Caco-2 (cell line): ENCODE measurements around the gene CDYL2. TPM values are rescaled to one million over a fixed set of nuclear protein-coding genes. Genes with fewer than 3 reads are reported as not detected.

Experiments used
- BruUV-seq: library from RNA; stranded (reverse); fragments of 400-500 nt; replicated peaks from 2 replicates; lab custom pipeline; 2021; lab: Mats Ljungman, UMichigan
- CTCF ChIA-PET: fragments of 300-600 bp; sonication (Branson Sonifier 250); formaldehyde crosslinking; loops from one replicate; lab custom pipeline; 2022; ENCODE audit warnings: antibody characterized with exemption; lab: Charles Lee
- POLR2A ChIA-PET: fragments of 300-600 bp; sonication (Branson Sonifier 250); formaldehyde crosslinking; loops from one replicate; lab custom pipeline; 2022; ENCODE audit warnings: antibody characterized with exemption; lab: Charles Lee
- DNase-seq, 2 experiments: peaks; one replicate each; pipeline versions ENCODE4 v3.0.0 to v3.0.0-alpha.2; 2020 to 2022
- H3K27me3 ChIP-seq: replicated peaks from 2 replicates; pipeline ENCODE4 v1.6.0; 2011; ENCODE audit warnings: low read length; ENCODE audit not compliant: control insufficient read depth, insufficient read depth
- H3K36me3 ChIP-seq: 2 replicates; pipeline ENCODE4 v1.5.1; 2011; ENCODE audit warnings: low read length; ENCODE audit not compliant: control insufficient read depth, insufficient read depth
- H3K4me1 ChIP-seq: fragments of 250-450 bp; sonication (Bioruptor Pico); 2 replicates; pipeline ENCODE4 v1.5.1; 2020; ENCODE audit warnings: mild to moderate bottlenecking
- H3K4me3 ChIP-seq: 2 replicates; pipeline ENCODE4 v1.5.1; 2011; ENCODE audit warnings: low read depth, mild to moderate bottlenecking, control low read depth, low read length
- H3K9me3 ChIP-seq: fragments of 250-450 bp; sonication (Bioruptor Pico); 2 replicates; pipeline ENCODE4 v1.5.1; 2020; ENCODE audit warnings: mild to moderate bottlenecking, moderate library complexity
- H3K27ac Mint-ChIP-seq: one replicate; pipeline ENCODE4 v1.8.0; 2022; ENCODE audit warnings: mixed read lengths; ENCODE audit not compliant: unreplicated experiment
- H3K27me3 Mint-ChIP-seq: one replicate; pipeline ENCODE4 v1.8.0; 2022; ENCODE audit warnings: mixed read lengths; ENCODE audit not compliant: insufficient read depth, unreplicated experiment
- H3K36me3 Mint-ChIP-seq: one replicate; pipeline ENCODE4 v1.8.0; 2022; ENCODE audit warnings: mild to moderate bottlenecking, mixed read lengths; ENCODE audit not compliant: insufficient read depth, unreplicated experiment
- H3K4me1 Mint-ChIP-seq: one replicate; pipeline ENCODE4 v1.8.0; 2022; ENCODE audit warnings: low read depth, mixed read lengths; ENCODE audit not compliant: unreplicated experiment
- H3K4me3 Mint-ChIP-seq: one replicate; pipeline ENCODE4 v1.8.0; 2022; ENCODE audit warnings: mild to moderate bottlenecking, moderate library complexity, mixed read lengths; ENCODE audit not compliant: unreplicated experiment
- H3K9me3 Mint-ChIP-seq: one replicate; pipeline ENCODE4 v1.8.0; 2022; ENCODE audit warnings: mixed read lengths; ENCODE audit not compliant: unreplicated experiment
- intact Hi-C: fragments of 100-400 bp; cut with micrococcal nuclease; formaldehyde crosslinking; loops from one replicate; pipeline ENCODE4 v1.10.0; 2022; ENCODE audit not compliant: unreplicated experiment
- total RNA-seq: library from RNA; stranded (reverse); gene quantifications from 2 replicates; pipeline ENCODE4 v1.2.3, GENCODE V29; 2022
- TF ChIP-seq, protein P1 (sequence below), 2 experiments: fragments of 200-600 bp in 1 of 2; IDR thresholded peaks; 1 replicate in 1 of 2; 2 replicates in 1 of 2; pipeline versions ENCODE4 v1.5.1 to v1.8.0; 2011 to 2022; ENCODE audit warnings: antibody characterized with exemption in 1 of 2, control low read depth in 1 of 2, inconsistent platforms in 1 of 2, low read depth in 1 of 2, low read length in 1 of 2, mild to moderate bottlenecking in 1 of 2, moderate library complexity in 1 of 2; ENCODE audit not compliant: insufficient read depth in 1 of 2, severe bottlenecking in 1 of 2, unreplicated experiment in 1 of 2

Gene CDYL2
- total RNA-seq, 1 experiment from 2014 or later = 1.8 TPM

- Mint-ChIP-seq H3K27ac (no peak overlapping the region), H3K27me3 (peaks cover 13% of the 10 kb centered on the region), H3K4me1 (peaks cover 8% of the 10 kb centered on the region), H3K36me3 (no peaks in the 10 kb centered on the region), H3K9me3 (peaks cover 10% of the 10 kb centered on the region), H3K4me3 (no peak overlapping the region)
- ChIA-PET POLR2A (interaction anchor here (0.7 kb wide), 1 partner anchor 17 kb away, joined by 8 read pairs; no protein-coding TSS in a partner anchor), CTCF (no interaction called here)
- intact Hi-C loops = no loop called here
- H3K27me3 ChIP-seq = no peaks in the 10 kb centered on the region
- no peaks in the 10 kb centered on the region for H3K9me3 ChIP-seq
- DNase-seq = no peak
- TF ChIP-seq, protein P1, sequence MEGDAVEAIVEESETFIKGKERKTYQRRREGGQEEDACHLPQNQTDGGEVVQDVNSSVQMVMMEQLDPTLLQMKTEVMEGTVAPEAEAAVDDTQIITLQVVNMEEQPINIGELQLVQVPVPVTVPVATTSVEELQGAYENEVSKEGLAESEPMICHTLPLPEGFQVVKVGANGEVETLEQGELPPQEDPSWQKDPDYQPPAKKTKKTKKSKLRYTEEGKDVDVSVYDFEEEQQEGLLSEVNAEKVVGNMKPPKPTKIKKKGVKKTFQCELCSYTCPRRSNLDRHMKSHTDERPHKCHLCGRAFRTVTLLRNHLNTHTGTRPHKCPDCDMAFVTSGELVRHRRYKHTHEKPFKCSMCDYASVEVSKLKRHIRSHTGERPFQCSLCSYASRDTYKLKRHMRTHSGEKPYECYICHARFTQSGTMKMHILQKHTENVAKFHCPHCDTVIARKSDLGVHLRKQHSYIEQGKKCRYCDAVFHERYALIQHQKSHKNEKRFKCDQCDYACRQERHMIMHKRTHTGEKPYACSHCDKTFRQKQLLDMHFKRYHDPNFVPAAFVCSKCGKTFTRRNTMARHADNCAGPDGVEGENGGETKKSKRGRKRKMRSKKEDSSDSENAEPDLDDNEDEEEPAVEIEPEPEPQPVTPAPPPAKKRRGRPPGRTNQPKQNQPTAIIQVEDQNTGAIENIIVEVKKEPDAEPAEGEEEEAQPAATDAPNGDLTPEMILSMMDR (IDR thresholded peaks at IDR 0.05; ENCODE audit: insufficient read depth in 1 of 2, low read depth in 1 of 2, low read length in 1 of 2, severe bottlenecking in 1 of 2, unreplicated experiment in 1 of 2) = no peak
- BruUV-seq = no TSS peak
- H3K4me1 ChIP-seq = no peaks in the 10 kb centered on the region
- no peaks in the 10 kb centered on the region for H3K36me3 ChIP-seq
- no peak overlapping the region for H3K4me3 ChIP-seq
These were observed 114.9 kb downstream of the CDYL2 start for GRCh38 chr16:80689487-80689886.

DNA sequence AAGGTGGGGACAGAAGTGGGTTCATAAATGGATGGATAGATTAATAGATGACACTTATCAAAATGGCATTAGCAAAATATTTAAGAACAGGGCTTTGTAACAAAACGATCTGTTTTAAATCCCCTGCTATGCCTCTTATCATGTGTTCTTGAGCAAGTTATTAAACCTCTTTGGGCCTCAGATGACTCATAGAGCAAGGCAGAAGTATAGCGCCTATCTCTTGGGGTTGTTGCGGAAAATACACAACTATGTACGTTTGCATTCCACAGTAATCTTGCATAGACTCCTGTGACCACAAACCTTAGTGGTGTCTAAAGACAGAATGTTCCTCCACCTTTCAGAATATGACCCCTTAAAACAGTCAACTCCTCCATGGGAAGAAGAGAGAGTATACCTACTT lies 116.8 kb downstream of the CDYL2 start:
- peaks cover 8% of the 10 kb centered on the region for H3K4me1 Mint-ChIP-seq

GRCh38 chr16:80684906-80685305 lies 119.5 kb downstream of the CDYL2 start:
- no peaks in the 10 kb centered on the region for H3K36me3 Mint-ChIP-seq
- H3K27me3 Mint-ChIP-seq = peaks cover 11% of the 10 kb centered on the region

More for the DNA sequence above, 116.8 kb downstream of the CDYL2 start:
- H3K9me3 ChIP-seq = no peaks in the 10 kb centered on the region
- ChIA-PET CTCF (no interaction called here), POLR2A (no interaction called here)
- TF ChIP-seq, protein P1 (IDR thresholded peaks at IDR 0.05; ENCODE audit: insufficient read depth in 1 of 2, low read depth in 1 of 2, low read length in 1 of 2, severe bottlenecking in 1 of 2, unreplicated experiment in 1 of 2) = no peak
- H3K27me3 Mint-ChIP-seq = peaks cover 14% of the 10 kb centered on the region
- DNase-seq = no peak
- intact Hi-C loops = no loop called here
- no peaks in the 10 kb centered on the region for H3K36me3 Mint-ChIP-seq
- H3K9me3 Mint-ChIP-seq = peaks cover 10% of the 10 kb centered on the region
- no peak overlapping the region for H3K4me3 Mint-ChIP-seq
- no peak overlapping the region for H3K4me3 ChIP-seq
- no peaks in the 10 kb centered on the region for H3K36me3 ChIP-seq
- BruUV-seq = no TSS peak
- no peak overlapping the region for H3K27ac Mint-ChIP-seq
- no peaks in the 10 kb centered on the region for H3K27me3 ChIP-seq
- H3K4me1 ChIP-seq = no peaks in the 10 kb centered on the region

More at GRCh38 chr16:80684906-80685305, 119.5 kb downstream of the CDYL2 start:
- H3K4me3 Mint-ChIP-seq = no peak overlapping the region
- TF ChIP-seq, protein P1 (IDR thresholded peaks at IDR 0.05; ENCODE audit: insufficient read depth in 1 of 2, low read depth in 1 of 2, low read length in 1 of 2, severe bottlenecking in 1 of 2, unreplicated experiment in 1 of 2) = no peak
- Histone ChIP-seq H3K36me3 (no peaks in the 10 kb centered on the region), H3K27me3 (no peaks in the 10 kb centered on the region; the same call in 1 of the 2 replicates), H3K9me3 (no peaks in the 10 kb centered on the region), H3K4me3 (no peak overlapping the region), H3K4me1 (no peaks in the 10 kb centered on the region)
- ChIA-PET POLR2A (no interaction called here), CTCF (no interaction called here)
- no TSS peak for BruUV-seq
- intact Hi-C loops = no loop called here
- peaks cover 10% of the 10 kb centered on the region for H3K9me3 Mint-ChIP-seq
- DNase-seq = no peak
- H3K27ac Mint-ChIP-seq = no peak overlapping the region
- peaks cover 8% of the 10 kb centered on the region for H3K4me1 Mint-ChIP-seq
